Activated naive CD4-positive, alpha-beta T cell treated with anti-CD3 and anti-CD28 coated beads, Interleukin-2, amount 10 ng/mL, durations not matched to agents 7 days and 5 days (primary cell): ENCODE data around the gene TAF11L7.
"Not testable (repeated sequence)": the region's sequence is repeated elsewhere in the genome, so short reads cannot be mapped to it uniquely, and the experiment has no call there.

ENCODE experiments used
- CTCF ChIA-PET: fragments of 350-600 bp; sonication (Branson Sonifier 250); formaldehyde crosslinking; loops from one replicate; lab custom pipeline; 2021; ENCODE audit warnings: antibody characterized with exemption; lab: Charles Lee
- DNase-seq: peaks from one replicate; pipeline ENCODE4 v3.0.0-alpha.2; 2020
- H3K27ac Mint-ChIP-seq: one replicate; pipeline ENCODE4 v1.8.0; 2021; ENCODE audit warnings: mild to moderate bottlenecking, moderate library complexity, mixed read lengths
- H3K27me3 Mint-ChIP-seq: one replicate; pipeline ENCODE4 v1.8.0; 2021; ENCODE audit warnings: mild to moderate bottlenecking, mixed read lengths
- H3K36me3 Mint-ChIP-seq: one replicate; pipeline ENCODE4 v1.8.0; 2021; ENCODE audit warnings: mixed read lengths
- H3K4me1 Mint-ChIP-seq: one replicate; pipeline ENCODE4 v1.8.0; 2021; ENCODE audit warnings: mixed read lengths
- H3K4me3 Mint-ChIP-seq: one replicate; pipeline ENCODE4 v1.8.0; 2021; ENCODE audit warnings: mild to moderate bottlenecking, moderate library complexity, mixed read lengths
- H3K9me3 Mint-ChIP-seq: one replicate; pipeline ENCODE4 v1.8.0; 2021; ENCODE audit warnings: mixed read lengths

Gene TAF11L7

GRCh38 chr5:17585658-17586057 lies at the start of gene TAF11L7:
TSS of gene TAF11L7 (minus strand) at chr5:17585758.
- H3K36me3 Mint-ChIP-seq, H3K27ac Mint-ChIP-seq, H3K4me1 Mint-ChIP-seq, CTCF ChIA-PET, H3K4me3 Mint-ChIP-seq, H3K27me3 Mint-ChIP-seq, H3K9me3 Mint-ChIP-seq, DNase-seq: not testable (repeated sequence)

- no peaks in the 10 kb centered on the region for H3K36me3 Mint-ChIP-seq
- no peak for DNase-seq
- no peak within 1 kb of the TSS for H3K4me3 Mint-ChIP-seq
- H3K4me1 Mint-ChIP-seq, result no peaks in the 10 kb centered on the region
- H3K27ac Mint-ChIP-seq, result no peak within 1 kb of the TSS
- peaks cover 16% of the 10 kb centered on the region for H3K9me3 Mint-ChIP-seq
- CTCF ChIA-PET, result no interaction called here
- no peaks in the 10 kb centered on the region for H3K27me3 Mint-ChIP-seq
Observed at GRCh38 chr5:17634160-17634559, 48.6 kb upstream of the TAF11L7 start, which contains the start of gene TAF11L14. TSS of gene TAF11L14 (plus strand) at chr5:17634460.

GRCh38 chr5:17631788-17632187 lies 46.2 kb upstream of the TAF11L7 start, which contains the start of gene TAF11L13:
TSS of gene TAF11L13 (plus strand) at chr5:17632088.
- DNase-seq, H3K27me3 Mint-ChIP-seq, H3K4me1 Mint-ChIP-seq, CTCF ChIA-PET, H3K4me3 Mint-ChIP-seq, H3K36me3 Mint-ChIP-seq, H3K27ac Mint-ChIP-seq: not testable (repeated sequence)
- H3K9me3 Mint-ChIP-seq, result peaks cover 16% of the 10 kb centered on the region

- Mint-ChIP-seq H3K27ac (no peak overlapping the region), H3K27me3 (no peaks in the 10 kb centered on the region), H3K4me1 (no peaks in the 10 kb centered on the region), H3K36me3 (no peaks in the 10 kb centered on the region), H3K9me3 (peaks cover 7% of the 10 kb centered on the region), H3K4me3 (no peak overlapping the region)
- DNase-seq, result no peak
- CTCF ChIA-PET, result no interaction called here
Observed at GRCh38 chr5:17625686-17626085, 40.1 kb upstream of the TAF11L7 start.

GRCh38 chr5:17620627-17621026 lies 35.1 kb upstream of the TAF11L7 start:
- no peak overlapping the region for H3K4me3 Mint-ChIP-seq
- no peaks in the 10 kb centered on the region for H3K36me3 Mint-ChIP-seq
- no peaks in the 10 kb centered on the region for H3K4me1 Mint-ChIP-seq
- H3K9me3 Mint-ChIP-seq, result peaks cover 18% of the 10 kb centered on the region
- H3K27ac Mint-ChIP-seq, result no peak overlapping the region
- no peak for DNase-seq
- H3K27me3 Mint-ChIP-seq, result no peaks in the 10 kb centered on the region
- CTCF ChIA-PET, result no interaction called here

- Mint-ChIP-seq H3K4me1 (no peaks in the 10 kb centered on the region), H3K27me3 (no peaks in the 10 kb centered on the region), H3K27ac (no peak overlapping the region), H3K4me3 (no peak overlapping the region), H3K36me3 (no peaks in the 10 kb centered on the region), H3K9me3 (peaks cover 21% of the 10 kb centered on the region)
- DNase-seq, result no peak
- CTCF ChIA-PET, result no interaction called here
Observed at GRCh38 chr5:17619354-17619753, 33.8 kb upstream of the TAF11L7 start.

- peaks cover 22% of the 10 kb centered on the region for H3K9me3 Mint-ChIP-seq
- CTCF ChIA-PET, result no interaction called here
- H3K4me3 Mint-ChIP-seq, result no peak overlapping the region
- no peaks in the 10 kb centered on the region for H3K4me1 Mint-ChIP-seq
- DNase-seq, result no peak
- H3K27ac Mint-ChIP-seq, result no peak overlapping the region
- H3K27me3 Mint-ChIP-seq, result no peaks in the 10 kb centered on the region
- H3K36me3 Mint-ChIP-seq, result no peaks in the 10 kb centered on the region
Observed at GRCh38 chr5:17614872-17615605, 29.5 kb upstream of the TAF11L7 start.

GRCh38 chr5:17610092-17610491 lies 24.5 kb upstream of the TAF11L7 start, which contains the start of gene TAF11L12:
TSS of gene TAF11L12 (plus strand) at chr5:17610392.
- CTCF ChIA-PET, DNase-seq, H3K4me3 Mint-ChIP-seq, H3K4me1 Mint-ChIP-seq, H3K27me3 Mint-ChIP-seq, H3K36me3 Mint-ChIP-seq, H3K27ac Mint-ChIP-seq: not testable (repeated sequence)
- peaks cover 22% of the 10 kb centered on the region for H3K9me3 Mint-ChIP-seq

- CTCF ChIA-PET, H3K27ac Mint-ChIP-seq, DNase-seq, H3K36me3 Mint-ChIP-seq, H3K4me3 Mint-ChIP-seq, H3K4me1 Mint-ChIP-seq, H3K27me3 Mint-ChIP-seq: not testable (repeated sequence)
- peaks cover 25% of the 10 kb centered on the region for H3K9me3 Mint-ChIP-seq
Observed at GRCh38 chr5:17607461-17607860, 21.9 kb upstream of the TAF11L7 start.

- Mint-ChIP-seq H3K27ac (no peak overlapping the region), H3K36me3 (no peaks in the 10 kb centered on the region), H3K4me1 (no peaks in the 10 kb centered on the region), H3K27me3 (no peaks in the 10 kb centered on the region), H3K9me3 (peaks cover 20% of the 10 kb centered on the region), H3K4me3 (no peak overlapping the region)
- CTCF ChIA-PET, result no interaction called here
- DNase-seq, result no peak
Observed at GRCh38 chr5:17604951-17605350, 19.4 kb upstream of the TAF11L7 start.

GRCh38 chr5:17603880-17604279 lies 18.3 kb upstream of the TAF11L7 start, which contains the start of gene TAF11L11:
TSS of gene TAF11L11 (plus strand) at chr5:17604183.
- CTCF ChIA-PET, H3K4me3 Mint-ChIP-seq, H3K4me1 Mint-ChIP-seq, H3K27ac Mint-ChIP-seq, DNase-seq, H3K27me3 Mint-ChIP-seq, H3K36me3 Mint-ChIP-seq: not testable (repeated sequence)
- H3K9me3 Mint-ChIP-seq, result peaks cover 22% of the 10 kb centered on the region

- H3K27me3 Mint-ChIP-seq, CTCF ChIA-PET, H3K9me3 Mint-ChIP-seq, H3K4me3 Mint-ChIP-seq, H3K4me1 Mint-ChIP-seq, H3K36me3 Mint-ChIP-seq, DNase-seq, H3K27ac Mint-ChIP-seq: not testable (repeated sequence)
Observed at GRCh38 chr5:17597728-17598127, 12.2 kb upstream of the TAF11L7 start, which contains the start of gene TAF11L10. TSS of gene TAF11L10 (minus strand) at chr5:17597828.

- H3K4me1 Mint-ChIP-seq, H3K36me3 Mint-ChIP-seq, H3K9me3 Mint-ChIP-seq, CTCF ChIA-PET, H3K27me3 Mint-ChIP-seq, DNase-seq, H3K4me3 Mint-ChIP-seq, H3K27ac Mint-ChIP-seq: not testable (repeated sequence)
Observed at GRCh38 chr5:17594255-17594654, 8.7 kb upstream of the TAF11L7 start, which contains the start of gene TAF11L9. TSS of gene TAF11L9 (minus strand) at chr5:17594394.

GRCh38 chr5:17590860-17591259 lies 5.3 kb upstream of the TAF11L7 start, which contains the start of gene TAF11L8:
TSS of gene TAF11L8 (minus strand) at chr5:17590960.
- CTCF ChIA-PET, DNase-seq, H3K9me3 Mint-ChIP-seq, H3K27me3 Mint-ChIP-seq, H3K36me3 Mint-ChIP-seq, H3K4me1 Mint-ChIP-seq, H3K4me3 Mint-ChIP-seq, H3K27ac Mint-ChIP-seq: not testable (repeated sequence)
